Endodermal cell (in vitro differentiated cells): Measurements from ENCODE around the gene ZCWPW2. TPM values are rescaled to one million over a fixed set of nuclear protein-coding genes. Genes with fewer than 3 reads are reported as not detected.

ENCODE experiments used
- DNase-seq: peaks from one replicate; pipeline ENCODE4 v3.0.0-alpha.2; 2017
- H3K27ac ChIP-seq: 2 replicates; pipeline ENCODE4 v1.5.1; 2013; ENCODE audit warnings: mild to moderate bottlenecking, low read depth, low read length, moderate library complexity
- H3K27me3 ChIP-seq: 2 replicates; pipeline ENCODE4 v1.6.1; 2013; ENCODE audit warnings: mild to moderate bottlenecking, low read length, moderate library complexity; ENCODE audit not compliant: insufficient read depth, control insufficient read depth, poor library complexity, severe bottlenecking
- H3K36me3 ChIP-seq: 2 replicates; pipeline ENCODE4 v1.7.0; 2013; ENCODE audit warnings: mild to moderate bottlenecking, low read length, moderate library complexity; ENCODE audit not compliant: control insufficient read depth, insufficient read depth
- H3K4me1 ChIP-seq: one replicate; pipeline ENCODE4 v1.7.0; 2013; ENCODE audit warnings: low read length; ENCODE audit not compliant: control insufficient read depth, insufficient read depth
- H3K4me3 ChIP-seq: 2 replicates; pipeline ENCODE4 v1.5.1; 2013; ENCODE audit warnings: mild to moderate bottlenecking, low read length, moderate library complexity
- H3K9ac ChIP-seq: 2 replicates; pipeline ENCODE4 v1.6.1; 2013; ENCODE audit warnings: mild to moderate bottlenecking, low read length, moderate library complexity; ENCODE audit not compliant: poor library complexity, severe bottlenecking; ENCODE audit errors: extremely low read depth
- H3K9me3 ChIP-seq: 2 replicates; pipeline ENCODE4 v1.6.1; 2013; ENCODE audit warnings: mild to moderate bottlenecking, low read length, moderate library complexity; ENCODE audit not compliant: control insufficient read depth
- H3K27ac Mint-ChIP-seq: 2 replicates; pipeline ENCODE4 v1.8.0; 2020; ENCODE audit warnings: mixed read lengths
- H3K27me3 Mint-ChIP-seq: 2 replicates; pipeline ENCODE4 v1.8.0; 2021; ENCODE audit warnings: mild to moderate bottlenecking, mixed read lengths; ENCODE audit not compliant: insufficient read depth
- H3K36me3 Mint-ChIP-seq: 2 replicates; pipeline ENCODE4 v1.8.0; 2020; ENCODE audit warnings: low read depth, mixed read lengths
- H3K4me1 Mint-ChIP-seq: 2 replicates; pipeline ENCODE4 v1.8.0; 2020; ENCODE audit warnings: mixed read lengths
- H3K4me3 Mint-ChIP-seq: 2 replicates; pipeline ENCODE4 v1.8.0; 2020; ENCODE audit warnings: mild to moderate bottlenecking, moderate library complexity, mixed read lengths
- H3K9me3 Mint-ChIP-seq: 2 replicates; pipeline ENCODE4 v1.8.0; 2020; ENCODE audit warnings: mild to moderate bottlenecking, mixed read lengths
- WGBS, 2 experiments: methylation state at CpG; one replicate each; pipeline versions ENCODE4 v1.1.5 to v1.1.7; 2013; ENCODE audit warnings: missing lambda C conversion rate in 2 of 2, mixed read lengths in 1 of 2; ENCODE audit not compliant: insufficient coverage in 1 of 2, insufficient read length in 1 of 2; 5-methylcytosine and 5-hydroxymethylcytosine counted together
- total RNA-seq, 2 donors: library from RNA; stranded (reverse); fragmentation: NEBNext Ultra II Directional in 1 of 2; extraction: Animal tissue kit (Norgen Biotek cat#: 25700) in 1 of 2; gene quantifications; 2 replicates in 1 of 2; 3 replicates in 1 of 2; pipeline ENCODE4 v1.2.1, GENCODE V29; 2021
- TF ChIP-seq, protein P1 (sequence below): fragments of 200-600 bp; sonication (generic); conservative IDR thresholded peaks from 2 replicates; pipeline ENCODE4 v1.5.0; 2021; ENCODE audit warnings: antibody characterized with exemption, mild to moderate bottlenecking

Gene ZCWPW2
- total RNA-seq, 2 donors from 2014 or later, result 0.82 TPM; not detected in 1

DNA sequence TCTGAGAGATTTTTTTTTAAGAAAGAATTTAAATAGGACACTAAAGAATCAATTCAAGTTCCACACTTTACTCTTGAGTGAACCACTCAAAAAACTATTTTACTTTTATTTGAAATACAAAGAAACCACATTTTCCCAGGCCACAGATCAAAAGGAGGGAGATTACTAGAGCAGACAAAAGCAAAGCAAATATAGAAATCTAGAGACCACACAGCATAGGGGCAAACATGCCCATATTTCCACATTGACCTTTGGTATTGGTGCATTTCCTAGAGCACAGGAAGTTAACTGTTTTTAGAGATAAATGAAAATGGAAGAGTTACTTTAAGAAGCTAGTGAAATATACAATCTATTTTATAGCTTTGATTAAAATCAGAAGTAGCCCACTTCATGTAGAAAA, 27.5 kb upstream of the ZCWPW2 start:
- Histone ChIP-seq H3K36me3 (peaks cover 56% of the 10 kb centered on the region), H3K4me1 (no peaks in the 10 kb centered on the region), H3K4me3 (no peak overlapping the region), H3K27me3 (no peaks in the 10 kb centered on the region), H3K27ac (no peak overlapping the region), H3K9ac (no peak overlapping the region), H3K9me3 (no peaks in the 10 kb centered on the region)
- H3K36me3 Mint-ChIP-seq, result peaks cover 13% of the 10 kb centered on the region
- H3K4me3 Mint-ChIP-seq, result no peak overlapping the region
- H3K27me3 Mint-ChIP-seq, result no peaks in the 10 kb centered on the region
- DNase-seq, result no peak
- H3K9me3 Mint-ChIP-seq, result no peaks in the 10 kb centered on the region
- H3K4me1 Mint-ChIP-seq, result peaks cover 5% of the 10 kb centered on the region
- TF ChIP-seq, protein P1, sequence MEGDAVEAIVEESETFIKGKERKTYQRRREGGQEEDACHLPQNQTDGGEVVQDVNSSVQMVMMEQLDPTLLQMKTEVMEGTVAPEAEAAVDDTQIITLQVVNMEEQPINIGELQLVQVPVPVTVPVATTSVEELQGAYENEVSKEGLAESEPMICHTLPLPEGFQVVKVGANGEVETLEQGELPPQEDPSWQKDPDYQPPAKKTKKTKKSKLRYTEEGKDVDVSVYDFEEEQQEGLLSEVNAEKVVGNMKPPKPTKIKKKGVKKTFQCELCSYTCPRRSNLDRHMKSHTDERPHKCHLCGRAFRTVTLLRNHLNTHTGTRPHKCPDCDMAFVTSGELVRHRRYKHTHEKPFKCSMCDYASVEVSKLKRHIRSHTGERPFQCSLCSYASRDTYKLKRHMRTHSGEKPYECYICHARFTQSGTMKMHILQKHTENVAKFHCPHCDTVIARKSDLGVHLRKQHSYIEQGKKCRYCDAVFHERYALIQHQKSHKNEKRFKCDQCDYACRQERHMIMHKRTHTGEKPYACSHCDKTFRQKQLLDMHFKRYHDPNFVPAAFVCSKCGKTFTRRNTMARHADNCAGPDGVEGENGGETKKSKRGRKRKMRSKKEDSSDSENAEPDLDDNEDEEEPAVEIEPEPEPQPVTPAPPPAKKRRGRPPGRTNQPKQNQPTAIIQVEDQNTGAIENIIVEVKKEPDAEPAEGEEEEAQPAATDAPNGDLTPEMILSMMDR, result no peak
- no peak overlapping the region for H3K27ac Mint-ChIP-seq

DNA sequence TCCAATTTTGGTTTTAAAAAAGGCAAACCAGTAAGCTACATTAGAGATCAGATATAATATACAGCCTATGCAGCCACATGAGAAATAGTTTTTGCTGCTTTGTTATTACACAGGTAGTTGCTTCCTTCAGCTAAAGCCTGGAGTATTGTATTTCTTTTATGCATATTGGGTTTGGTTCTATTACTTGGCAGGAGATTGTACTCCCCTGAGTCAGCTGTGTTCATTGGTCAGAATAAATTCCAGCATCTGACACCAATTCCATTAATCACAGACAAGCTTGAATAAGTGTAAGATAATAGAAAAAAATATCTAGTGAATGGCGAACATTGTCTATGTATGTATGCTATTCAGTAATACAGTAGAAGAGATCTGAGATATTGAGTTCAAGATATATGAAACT, 26.1 kb upstream of the ZCWPW2 start:
- Mint-ChIP-seq H3K27me3 (no peaks in the 10 kb centered on the region), H3K27ac (no peak overlapping the region), H3K9me3 (no peaks in the 10 kb centered on the region), H3K4me3 (no peak overlapping the region), H3K36me3 (peaks cover 17% of the 10 kb centered on the region), H3K4me1 (peaks cover 10% of the 10 kb centered on the region)
- DNase-seq, result no peak
- H3K27me3 ChIP-seq, result no peaks in the 10 kb centered on the region
- H3K27ac ChIP-seq, result no peak overlapping the region
- peaks cover 56% of the 10 kb centered on the region for H3K36me3 ChIP-seq
- H3K4me3 ChIP-seq, result no peak overlapping the region
- TF ChIP-seq, protein P1, result no peak
- H3K9ac ChIP-seq, result no peak overlapping the region
- no peaks in the 10 kb centered on the region for H3K4me1 ChIP-seq
- no peaks in the 10 kb centered on the region for H3K9me3 ChIP-seq
- WGBS, 2 experiments, result 93 to 100% methylated on average over 1 of the region's 1 CpG

DNA sequence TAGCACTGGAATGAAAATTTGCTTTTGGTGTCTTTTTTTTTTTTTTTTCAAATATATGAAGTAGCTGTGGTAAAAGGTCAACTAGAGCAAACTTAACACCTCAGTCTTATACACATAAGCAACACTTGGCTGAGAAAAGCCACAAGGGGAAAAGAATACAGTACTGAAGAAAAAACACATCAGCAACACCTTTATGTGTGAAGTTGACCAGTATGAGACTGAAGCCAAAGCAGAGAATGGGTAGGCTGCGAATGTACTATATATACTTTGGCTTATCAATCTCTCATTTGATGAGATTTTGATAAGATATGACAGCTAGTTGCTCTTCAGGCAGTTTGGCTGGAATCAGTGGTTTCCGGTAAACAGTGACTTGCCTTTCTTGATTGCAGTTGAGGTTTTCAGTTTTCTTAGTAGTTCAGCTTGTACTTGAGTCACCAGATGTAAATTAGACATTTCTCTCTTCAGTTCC, 22.0 kb upstream of the ZCWPW2 start:
- Mint-ChIP-seq H3K9me3 (no peaks in the 10 kb centered on the region), H3K27me3 (no peaks in the 10 kb centered on the region), H3K4me3 (no peak overlapping the region), H3K4me1 (peaks cover 5% of the 10 kb centered on the region), H3K27ac (no peak overlapping the region), H3K36me3 (peaks cover 11% of the 10 kb centered on the region)
- H3K9ac ChIP-seq, result no peak overlapping the region
- DNase-seq, result no peak
- no peaks in the 10 kb centered on the region for H3K4me1 ChIP-seq
- no peak overlapping the region for H3K27ac ChIP-seq
- 76% methylated on average over 2 of the region's 2 CpGs; no CpG with 5 or more reads in 1 of the 2 experiments for WGBS, 2 experiments
- H3K36me3 ChIP-seq, result peaks cover 36% of the 10 kb centered on the region
- TF ChIP-seq, protein P1, result no peak
- H3K27me3 ChIP-seq, result no peaks in the 10 kb centered on the region
- no peaks in the 10 kb centered on the region for H3K9me3 ChIP-seq
- no peak overlapping the region for H3K4me3 ChIP-seq
